IPS-15b (cell line): ENCODE data around the gene TIGIT.

Experiments
- H3K27me3 ChIP-seq: one replicate; pipeline ENCODE4 v1.6.1; 2013; ENCODE audit warnings: low read length; ENCODE audit not compliant: control insufficient read depth, insufficient read depth
- H3K36me3 ChIP-seq: one replicate; pipeline ENCODE4 v1.6.1; 2013; ENCODE audit warnings: low read length; ENCODE audit not compliant: control insufficient read depth, insufficient read depth
- H3K4me1 ChIP-seq: one replicate; pipeline ENCODE4 v1.6.1; 2013; ENCODE audit warnings: mild to moderate bottlenecking, low read length; ENCODE audit not compliant: control insufficient read depth, insufficient read depth
- H3K4me3 ChIP-seq: one replicate; pipeline ENCODE4 v1.5.1; 2013; ENCODE audit warnings: low read depth, low read length
- H3K9ac ChIP-seq: one replicate; pipeline ENCODE4 v1.6.1; 2013; ENCODE audit warnings: low read depth, mild to moderate bottlenecking, low read length
- H3K9me3 ChIP-seq: one replicate; pipeline ENCODE4 v1.6.1; 2013; ENCODE audit warnings: mild to moderate bottlenecking, low read length; ENCODE audit not compliant: control insufficient read depth, insufficient read depth

Gene TIGIT

GRCh38 chr3:114290911-114291901 lies 2.6 kb upstream of the TIGIT start:
- Histone ChIP-seq H3K9ac (no peak overlapping the region), H3K27me3 (no peaks in the 10 kb centered on the region), H3K4me3 (no peak overlapping the region), H3K36me3 (no peaks in the 10 kb centered on the region), H3K4me1 (no peaks in the 10 kb centered on the region), H3K9me3 (no peaks in the 10 kb centered on the region)

GRCh38 chr3:114294940-114295480 lies 1.2 kb downstream of the TIGIT start:
- no peaks in the 10 kb centered on the region for H3K36me3 ChIP-seq
- no peaks in the 10 kb centered on the region for H3K4me1 ChIP-seq
- no peaks in the 10 kb centered on the region for H3K9me3 ChIP-seq
- no peak overlapping the region for H3K4me3 ChIP-seq
- H3K27me3 ChIP-seq, result no peaks in the 10 kb centered on the region
- H3K9ac ChIP-seq, result no peak overlapping the region

GRCh38 chr3:114295946-114296345 lies 2.1 kb downstream of the TIGIT start:
- Histone ChIP-seq H3K27me3 (no peaks in the 10 kb centered on the region), H3K9me3 (no peaks in the 10 kb centered on the region), H3K9ac (no peak overlapping the region), H3K36me3 (no peaks in the 10 kb centered on the region), H3K4me3 (no peak overlapping the region), H3K4me1 (no peaks in the 10 kb centered on the region)

- no peak overlapping the region for H3K4me3 ChIP-seq
- H3K36me3 ChIP-seq, result no peaks in the 10 kb centered on the region
- H3K9ac ChIP-seq, result no peak overlapping the region
- no peaks in the 10 kb centered on the region for H3K9me3 ChIP-seq
- no peaks in the 10 kb centered on the region for H3K27me3 ChIP-seq
- no peaks in the 10 kb centered on the region for H3K4me1 ChIP-seq
Measured at GRCh38 chr3:114299421-114299820, 5.6 kb downstream of the TIGIT start.

- H3K27me3 ChIP-seq, result no peaks in the 10 kb centered on the region
- no peaks in the 10 kb centered on the region for H3K4me1 ChIP-seq
- H3K4me3 ChIP-seq, result no peak overlapping the region
- no peak overlapping the region for H3K9ac ChIP-seq
- H3K9me3 ChIP-seq, result no peaks in the 10 kb centered on the region
- H3K36me3 ChIP-seq, result no peaks in the 10 kb centered on the region
Measured at GRCh38 chr3:114299941-114300624, 6.3 kb downstream of the TIGIT start.

GRCh38 chr3:114307222-114307830 lies 13.5 kb downstream of the TIGIT start:
- Histone ChIP-seq H3K4me3 (no peak overlapping the region), H3K9me3 (no peaks in the 10 kb centered on the region), H3K9ac (no peak overlapping the region), H3K4me1 (no peaks in the 10 kb centered on the region), H3K27me3 (no peaks in the 10 kb centered on the region), H3K36me3 (no peaks in the 10 kb centered on the region)

- Histone ChIP-seq H3K4me1 (no peaks in the 10 kb centered on the region), H3K27me3 (no peaks in the 10 kb centered on the region), H3K9ac (no peak overlapping the region), H3K36me3 (no peaks in the 10 kb centered on the region), H3K4me3 (no peak overlapping the region), H3K9me3 (no peaks in the 10 kb centered on the region)
Measured at GRCh38 chr3:114307832-114308231, 14.0 kb downstream of the TIGIT start.

- no peaks in the 10 kb centered on the region for H3K36me3 ChIP-seq
- no peak overlapping the region for H3K9ac ChIP-seq
- no peaks in the 10 kb centered on the region for H3K9me3 ChIP-seq
- no peak overlapping the region for H3K4me3 ChIP-seq
- no peaks in the 10 kb centered on the region for H3K27me3 ChIP-seq
- H3K4me1 ChIP-seq, result no peaks in the 10 kb centered on the region
Measured at GRCh38 chr3:114308377-114308776, 14.5 kb downstream of the TIGIT start.

GRCh38 chr3:114308830-114309229 lies 15.0 kb downstream of the TIGIT start:
- Histone ChIP-seq H3K9ac (no peak overlapping the region), H3K4me3 (no peak overlapping the region), H3K36me3 (no peaks in the 10 kb centered on the region), H3K4me1 (no peaks in the 10 kb centered on the region), H3K27me3 (no peaks in the 10 kb centered on the region), H3K9me3 (no peaks in the 10 kb centered on the region)

GRCh38 chr3:114310695-114311094 lies 16.9 kb downstream of the TIGIT start:
- Histone ChIP-seq H3K36me3 (no peaks in the 10 kb centered on the region), H3K9ac (no peak overlapping the region), H3K27me3 (no peaks in the 10 kb centered on the region), H3K9me3 (no peaks in the 10 kb centered on the region), H3K4me3 (no peak overlapping the region), H3K4me1 (no peaks in the 10 kb centered on the region)

- Histone ChIP-seq H3K27me3 (no peaks in the 10 kb centered on the region), H3K9me3 (no peaks in the 10 kb centered on the region), H3K36me3 (no peaks in the 10 kb centered on the region), H3K4me3 (no peak overlapping the region), H3K9ac (no peak overlapping the region), H3K4me1 (peaks cover 3% of the 10 kb centered on the region)
Measured at GRCh38 chr3:114313426-114313825, 19.6 kb downstream of the TIGIT start.
